PFSK-1 (cell line): ENCODE measurements around the gene VENTX.

Experiments
- POLR2AphosphoS5 ChIP-seq: IDR thresholded peaks from 2 replicates; pipeline ENCODE4 v1.6.1; 2012; ENCODE audit warnings: low read depth, mild to moderate bottlenecking, control low read depth, low read length, moderate library complexity
- REST ChIP-seq, 2 experiments: IDR thresholded peaks; 2 replicates each; pipeline versions ENCODE4 v1.6.1 to v1.8.0; 2011 to 2012; ENCODE audit warnings: low read depth in 2 of 2, low read length in 2 of 2, control low read depth in 1 of 2, inconsistent platforms in 1 of 2, mild to moderate bottlenecking in 1 of 2, moderate library complexity in 1 of 2; ENCODE audit not compliant: insufficient read depth in 1 of 2
- TAF1 ChIP-seq: IDR thresholded peaks from 2 replicates; pipeline ENCODE4 v1.6.1; 2012; ENCODE audit warnings: low read length, control low read depth, borderline replicate concordance; ENCODE audit not compliant: insufficient read depth

- no peak for TF ChIP-seq POLR2AphosphoS5
- no peak for TF ChIP-seq TAF1
- TF ChIP-seq REST (IDR thresholded peaks at IDR 0.05; ENCODE audit: insufficient read depth in 1 of 2, low read depth in 2 of 2, low read length in 2 of 2) = no peak
These were observed 25.0 kb downstream of the VENTX start for GRCh38 chr10:133262696-133263095.
